GM23248 (cell line): ENCODE data around the gene SUGCT. TPM values are rescaled to one million over a fixed set of nuclear protein-coding genes. Genes with fewer than 3 reads are reported as not detected.
A peak's percentile ranks its signal among the peaks of the same experiment; 100 is the strongest.

Experiments
- DNase-seq: peaks from one replicate; pipeline ENCODE4 v3.0.0-alpha.2; 2015
- H2AFZ ChIP-seq: fragments of 200-600 bp; sonication (generic); 2 replicates; pipeline ENCODE4 v1.6.1; 2016; ENCODE audit warnings: antibody characterized with exemption
- H3F3A ChIP-seq: fragments of 200-600 bp; sonication (generic); 2 replicates; pipeline ENCODE4 v1.6.1; 2016; ENCODE audit warnings: mild to moderate bottlenecking, antibody characterized with exemption, mixed run types; ENCODE audit not compliant: insufficient read depth
- H3K27ac ChIP-seq: fragments of 200-600 bp; sonication (generic); 2 replicates; pipeline ENCODE4 v1.5.1; 2016; ENCODE audit warnings: mild to moderate bottlenecking
- H3K27me3 ChIP-seq: fragments of 200-600 bp; sonication (generic); replicated peaks from 2 replicates; pipeline ENCODE4 v1.6.1; 2016; ENCODE audit warnings: mild to moderate bottlenecking; ENCODE audit not compliant: insufficient read depth
- H3K36me3 ChIP-seq: fragments of 200-600 bp; sonication (generic); 2 replicates; pipeline ENCODE4 v1.6.1; 2016; ENCODE audit warnings: low read depth, mild to moderate bottlenecking
- H3K4me1 ChIP-seq: fragments of 200-600 bp; sonication (generic); 2 replicates; pipeline ENCODE4 v1.6.1; 2016; ENCODE audit warnings: mild to moderate bottlenecking; ENCODE audit not compliant: insufficient read depth
- H3K4me2 ChIP-seq: fragments of 200-600 bp; sonication (generic); one replicate; pipeline ENCODE4 v1.6.1; 2016; ENCODE audit warnings: mild to moderate bottlenecking; ENCODE audit not compliant: unreplicated experiment
- H3K4me3 ChIP-seq: fragments of 200-600 bp; sonication (generic); 2 replicates; pipeline ENCODE4 v1.5.1; 2016; ENCODE audit warnings: mild to moderate bottlenecking
- H3K79me2 ChIP-seq: fragments of 200-600 bp; sonication (generic); 2 replicates; pipeline ENCODE4 v1.6.1; 2016; ENCODE audit warnings: mild to moderate bottlenecking; ENCODE audit not compliant: insufficient read depth
- H3K9ac ChIP-seq: fragments of 200-600 bp; sonication (generic); 2 replicates; pipeline ENCODE4 v1.6.1; 2016; ENCODE audit warnings: mild to moderate bottlenecking
- H3K9me2 ChIP-seq: fragments of 200-600 bp; sonication (generic); 2 replicates; pipeline ENCODE4 v1.6.1; 2016; ENCODE audit warnings: mixed run types, mild to moderate bottlenecking, moderate library complexity; ENCODE audit not compliant: insufficient read depth
- H3K9me3 ChIP-seq: fragments of 200-600 bp; sonication (generic); one replicate; pipeline ENCODE4 v1.6.1; 2017; ENCODE audit warnings: low read depth
- H4K20me1 ChIP-seq: fragments of 200-600 bp; sonication (generic); 2 replicates; pipeline ENCODE4 v1.6.0; 2016; ENCODE audit not compliant: insufficient read depth
- EZH2 ChIP-seq: fragments of 200-600 bp; sonication (generic); IDR thresholded peaks from 2 replicates; pipeline ENCODE4 v1.6.1; 2018; ENCODE audit warnings: antibody characterized with exemption, mild to moderate bottlenecking; ENCODE audit not compliant: insufficient read depth, poor library complexity, severe bottlenecking
- EZH2phosphoT487 ChIP-seq: fragments of 200-600 bp; sonication (generic); IDR thresholded peaks from 2 replicates; pipeline ENCODE4 v1.6.1; 2018; ENCODE audit warnings: antibody characterized with exemption, moderate library complexity, mild to moderate bottlenecking, low read depth; ENCODE audit not compliant: insufficient read depth
- whole genome bisulfite sequencing, 2 experiments: methylation state at CpG; one replicate each; pipeline ENCODE4 v1.1.6; 2015 to 2017; ENCODE audit warnings: low lambda C conversion rate in 2 of 2, low coverage in 1 of 2; ENCODE audit errors: missing lambda C conversion rate in 2 of 2; 5-methylcytosine and 5-hydroxymethylcytosine counted together
- in situ Hi-C: fragments of 300-500 bp; cut with MboI; formaldehyde crosslinking; loops from 2 replicates; pipeline ENCODE4 v1.15.0; 2020
- polyA plus RNA-seq: library from polyadenylated mRNA; unstranded; fragments of >200 nt; fragmentation: Nextera tagmentation; extraction: Ambion mirVana; gene quantifications from 2 replicates; pipeline ENCODE4 v1.2.1, GENCODE V29; 2016
- total RNA-seq: library from RNA; depleted of rRNA; stranded (reverse); fragments of >200 nt; shearing (Covaris generic); gene quantifications from 2 replicates; pipeline ENCODE4 v1.2.3, GENCODE V29; 2014

The SUGCT gene
- total and polyA plus RNA-seq, 2 experiments from 2014 or later = 2.2 to 7.1 TPM

DNA sequence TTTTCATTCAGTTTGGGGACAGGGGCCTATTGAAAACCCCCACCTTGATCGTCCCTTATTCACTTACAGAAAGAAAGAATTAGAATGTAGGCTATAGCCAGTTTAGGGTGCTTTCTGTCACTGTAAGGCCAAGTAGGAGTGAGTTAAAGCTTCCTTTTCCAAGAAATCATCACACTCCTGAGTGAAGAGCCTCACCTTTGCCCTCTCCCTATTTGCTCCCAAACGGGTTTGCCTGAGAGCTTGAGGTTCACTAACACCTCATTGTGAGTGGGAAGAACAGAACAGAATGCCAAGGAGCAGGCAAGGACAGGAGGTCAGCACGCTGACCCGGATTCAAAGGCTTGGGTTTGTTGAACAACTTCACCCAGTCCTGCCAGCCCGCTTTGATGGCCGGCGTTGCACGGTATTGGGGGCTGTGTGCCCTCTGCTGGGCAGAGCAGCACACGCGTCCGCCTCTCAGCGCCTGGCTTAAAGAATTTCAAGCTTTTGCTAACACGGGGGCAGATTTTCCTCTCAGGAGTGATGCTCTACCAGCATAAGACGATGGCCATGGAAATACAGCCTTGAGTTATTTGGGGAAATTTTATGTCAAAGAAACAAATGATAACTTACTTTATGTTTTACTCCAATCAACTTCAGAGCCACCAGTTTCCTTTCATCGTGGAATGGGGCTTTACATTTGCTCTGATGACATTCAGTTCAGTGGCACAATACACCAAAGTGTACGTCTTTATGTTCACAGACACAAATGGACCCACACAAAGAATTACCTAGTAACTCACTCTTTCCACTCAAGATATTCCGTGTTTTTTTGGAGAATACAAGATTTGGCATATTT, 470.0 kb downstream of the SUGCT start:
- in situ Hi-C loops = no loop called here
- H3K4me2 ChIP-seq = no peak overlapping the region

DNA sequence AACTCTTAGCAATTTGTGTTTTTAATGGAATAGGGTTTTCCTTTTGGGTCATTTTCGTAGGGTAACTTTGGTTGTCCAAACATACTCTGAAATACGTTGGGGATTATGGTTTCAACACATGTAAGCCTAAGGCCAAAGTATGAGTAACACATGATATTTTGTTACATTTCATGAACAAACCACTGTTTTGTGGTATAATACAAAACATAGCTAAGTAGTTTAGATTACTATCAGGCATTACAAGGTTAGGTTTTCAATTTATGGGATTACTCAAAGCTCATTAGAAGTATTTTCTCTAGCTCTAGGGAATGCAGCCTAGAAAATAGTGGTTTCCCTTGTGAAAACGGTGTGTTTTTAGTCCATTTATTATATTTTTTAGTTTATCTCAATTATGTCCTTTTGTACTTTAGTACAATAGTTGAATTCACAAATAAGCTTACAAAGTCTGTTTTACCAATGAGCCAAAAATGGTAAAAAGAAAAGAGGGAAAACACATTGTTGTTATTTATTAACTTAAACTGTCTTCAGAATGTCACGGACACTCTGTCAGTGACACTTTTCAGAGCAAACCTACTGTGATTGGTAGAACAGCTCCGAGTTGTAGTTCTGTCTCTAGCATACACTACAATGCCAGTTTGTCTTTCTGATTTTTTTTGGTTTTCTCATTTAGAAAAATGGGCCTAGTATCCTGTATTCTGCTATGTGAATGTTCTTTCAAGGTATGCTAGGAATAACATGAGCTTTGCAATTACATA, 473.7 kb downstream of the SUGCT start:
- no peak overlapping the region for H3K4me3 ChIP-seq
- WGBS, 2 experiments = 70 to 76% methylated on average over 5 of the region's 5 CpGs
- in situ Hi-C loops = no loop called here

More for the DNA sequence above, 470.0 kb downstream of the SUGCT start:
- Histone ChIP-seq H2AFZ (no peak overlapping the region), H3K36me3 (no peaks in the 10 kb centered on the region), H3K27me3 (no peaks in the 10 kb centered on the region), H3K4me1 (no peaks in the 10 kb centered on the region), H3K9me2 (no peaks in the 10 kb centered on the region), H3K27ac (no peak overlapping the region), H3K9ac (no peak overlapping the region), H3K79me2 (no peaks in the 10 kb centered on the region), H4K20me1 (no peaks in the 10 kb centered on the region), H3K9me3 (no peaks in the 10 kb centered on the region), H3F3A (no peaks in the 10 kb centered on the region), H3K4me3 (no peak overlapping the region)
- TF ChIP-seq EZH2phosphoT487 (no peak), EZH2 (no peak)
- peak; percentile 19 for DNase-seq
- WGBS, 2 experiments = 73 to 76% methylated on average over 17 of the region's 17 CpGs

DNA sequence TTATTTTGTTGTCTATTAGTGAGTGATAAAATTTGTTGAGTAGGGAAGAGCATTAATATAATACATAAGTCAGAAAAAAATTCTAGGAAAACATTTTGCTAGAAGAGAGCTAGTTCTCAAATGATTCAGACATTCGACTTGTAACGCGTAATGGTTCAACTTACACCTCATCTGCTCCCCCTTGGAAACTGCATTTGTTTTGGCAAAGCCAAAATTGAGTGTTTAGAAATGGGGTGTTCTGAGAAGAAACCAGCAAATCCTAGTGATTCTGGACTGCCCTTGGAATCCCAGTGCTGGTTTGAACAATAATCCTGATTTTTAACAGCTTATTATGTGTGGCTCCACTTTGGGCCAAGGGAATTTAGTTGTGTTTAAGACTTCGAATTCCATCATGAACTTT, 475.7 kb downstream of the SUGCT start:
- Histone ChIP-seq H3K4me3 (no peak overlapping the region), H3K9me3 (no peaks in the 10 kb centered on the region), H3K27ac (no peak overlapping the region), H3K27me3 (no peaks in the 10 kb centered on the region), H3K9ac (no peak overlapping the region), H3K79me2 (no peaks in the 10 kb centered on the region), H3F3A (no peaks in the 10 kb centered on the region), H2AFZ (no peak overlapping the region), H3K4me1 (no peaks in the 10 kb centered on the region), H3K9me2 (no peaks in the 10 kb centered on the region), H4K20me1 (no peaks in the 10 kb centered on the region), H3K4me2 (no peak overlapping the region), H3K36me3 (no peaks in the 10 kb centered on the region)
- in situ Hi-C loops = no loop called here
- TF ChIP-seq EZH2 (no peak), EZH2phosphoT487 (no peak)
- 90 to 92% methylated on average over 4 of the region's 4 CpGs for WGBS, 2 experiments
- DNase-seq = no peak

More for the DNA sequence above, 473.7 kb downstream of the SUGCT start:
- DNase-seq = peak; percentile 5
- no peaks in the 10 kb centered on the region for H4K20me1 ChIP-seq
- no peak for TF ChIP-seq EZH2
- TF ChIP-seq EZH2phosphoT487 = no peak
- H3K27me3 ChIP-seq = no peaks in the 10 kb centered on the region
- no peak overlapping the region for H3K27ac ChIP-seq
- H3K9ac ChIP-seq = no peak overlapping the region
- H2AFZ ChIP-seq = no peak overlapping the region
- no peaks in the 10 kb centered on the region for H3K4me1 ChIP-seq
- H3F3A ChIP-seq = no peaks in the 10 kb centered on the region
- H3K79me2 ChIP-seq = no peaks in the 10 kb centered on the region
- H3K9me3 ChIP-seq = no peaks in the 10 kb centered on the region
- H3K9me2 ChIP-seq = no peaks in the 10 kb centered on the region
- H3K4me2 ChIP-seq = no peak overlapping the region
- no peaks in the 10 kb centered on the region for H3K36me3 ChIP-seq

DNA sequence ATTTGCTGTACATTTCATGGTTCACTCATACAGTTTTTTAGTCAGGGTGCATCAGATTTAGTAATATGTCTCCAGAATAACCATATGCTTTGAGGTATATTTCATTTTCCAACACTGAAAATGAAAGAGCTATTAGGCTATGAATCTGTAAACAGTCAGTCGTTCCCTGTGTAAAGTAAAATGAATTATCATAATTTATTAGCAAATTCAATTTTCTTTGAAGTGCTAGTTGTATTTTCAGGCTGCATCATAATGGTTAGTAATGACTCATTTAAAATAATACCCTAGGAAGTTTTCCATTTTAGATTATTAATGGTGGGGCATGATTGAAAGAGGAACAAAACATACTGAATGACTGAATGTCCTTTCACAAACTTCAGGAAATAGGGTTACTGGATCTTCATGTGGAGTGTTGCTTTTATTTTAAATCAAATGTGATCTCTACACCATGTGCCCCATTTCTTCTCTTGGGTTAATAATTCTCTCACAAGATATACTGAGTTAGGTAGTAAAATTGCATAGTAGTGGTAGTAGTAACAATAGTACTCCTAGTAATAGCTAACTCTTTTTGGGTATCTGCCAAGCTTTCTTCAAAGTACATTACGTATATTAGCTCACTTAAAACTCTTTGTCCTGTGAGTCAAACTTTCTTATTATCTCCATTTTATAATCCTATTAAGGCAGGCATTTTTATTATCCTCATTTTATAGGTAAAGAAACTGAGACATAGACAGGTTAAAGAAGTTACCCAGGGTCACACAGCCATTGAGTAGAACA, 476.5 kb downstream of the SUGCT start:
- no peaks in the 10 kb centered on the region for H3K27me3 ChIP-seq
- no peak overlapping the region for H3K27ac ChIP-seq
- no peak overlapping the region for H3K4me2 ChIP-seq
- no peaks in the 10 kb centered on the region for H3K9me3 ChIP-seq
- no peak for TF ChIP-seq EZH2phosphoT487
- TF ChIP-seq EZH2 = no peak
- no peak overlapping the region for H2AFZ ChIP-seq
- H3K36me3 ChIP-seq = no peaks in the 10 kb centered on the region
- H3K4me3 ChIP-seq = no peak overlapping the region
- no peaks in the 10 kb centered on the region for H4K20me1 ChIP-seq
- no peaks in the 10 kb centered on the region for H3K9me2 ChIP-seq
- H3K79me2 ChIP-seq = no peaks in the 10 kb centered on the region
- no peak overlapping the region for H3K9ac ChIP-seq
- H3K4me1 ChIP-seq = no peaks in the 10 kb centered on the region
- no peaks in the 10 kb centered on the region for H3F3A ChIP-seq
- WGBS, 2 experiments = 84 to 89% methylated on average over 2 of the region's 2 CpGs
- no peak for DNase-seq
- in situ Hi-C loops = no loop called here
